ENCODE measurements around the gene TTLL5. TPM values are rescaled to one million over a fixed set of nuclear protein-coding genes. Genes with fewer than 3 reads are reported as not detected.
A peak's percentile ranks its signal among the peaks of the same experiment; 100 is the strongest.

Gene TTLL5
- total and polyA plus RNA-seq, 2 of the 4 experiments (the other 2 are of a cell fraction): 11.9 to 16.7 TPM

GRCh38 chr14:75854111-75854799 is 193.2 kb downstream of the TTLL5 start:
- no peaks in the 10 kb centered on the region for H3K27me3 ChIP-seq (ENCODE audit: control insufficient read depth, insufficient read depth, low read length)
- ATAC-seq (ENCODE audit: low read depth): no peak
- H3K4ac ChIP-seq (ENCODE audit: low read depth, low read length): no peak overlapping the region
- H3K79me1 ChIP-seq (ENCODE audit: low read depth in 1 of 2, low read length in 2 of 2): no peaks in the 10 kb centered on the region
- no peak overlapping the region for H2AK9ac ChIP-seq (replicated peaks; ENCODE audit: low read depth, low read length, poor library complexity)
- H3K14ac ChIP-seq (replicated peaks; ENCODE audit: low read depth, low read length): no peak overlapping the region
- no peaks in the 10 kb centered on the region; the same call in 1 of the 2 replicates for H3K9me1 ChIP-seq (ENCODE audit: insufficient read depth, low read length)
- H2BK20ac ChIP-seq (ENCODE audit: low read depth, low read length): no peak overlapping the region
- H3K4me2 ChIP-seq (ENCODE audit: low read depth, low read length): no peak overlapping the region
- no peak overlapping the region for H2BK5ac ChIP-seq (ENCODE audit: low read depth, low read length, poor library complexity, severe bottlenecking)
- no CpG with 5 or more reads among the region's 6 CpGs for WGBS, 2 experiments (ENCODE audit: extremely low coverage in 2 of 2, insufficient read length in 1 of 2)
- no peak overlapping the region for H4K5ac ChIP-seq (ENCODE audit: low read depth, low read length)
- H2AK5ac ChIP-seq (ENCODE audit: low read depth, low read length): no peak overlapping the region
- H3K18ac ChIP-seq (ENCODE audit: low read depth, low read length): no peak overlapping the region
- no peak overlapping the region for H3K27ac ChIP-seq (ENCODE audit: insufficient read depth, low read length)
- DNase-seq: no peak
- no peaks in the 10 kb centered on the region for H3K36me3 ChIP-seq (ENCODE audit: control insufficient read depth, insufficient read depth, low read length)
- H4K20me1 ChIP-seq (ENCODE audit: insufficient read depth, low read length): no peaks in the 10 kb centered on the region
- H3K56ac ChIP-seq (ENCODE audit: extremely low read depth, insufficient read depth, low read length): no peak overlapping the region
- TF ChIP-seq CEBPB (IDR thresholded peaks at IDR 0.05; ENCODE audit: low read depth, low read length) (peak; percentile 13), BHLHE40 (IDR thresholded peaks at IDR 0.05; ENCODE audit: low read depth, low read length) (no peak)
- no peak overlapping the region for H4K91ac ChIP-seq (ENCODE audit: insufficient read depth, low read depth, low read length)
- in situ Hi-C loops (cut with MboI; ENCODE audit: low sequenced_read_pairs): no loop called here
- POLR2A ChIA-PET (ENCODE audit: unreplicated experiment): no interaction called here
- H3K9ac ChIP-seq (ENCODE audit: low read depth, low read length): no peak overlapping the region
- H2BK120ac ChIP-seq (ENCODE audit: low read depth, low read length): no peak overlapping the region
- H3K9me3 ChIP-seq (ENCODE audit: control insufficient read depth, insufficient read depth, low read length): no peaks in the 10 kb centered on the region
- no peak overlapping the region for H3K23ac ChIP-seq (ENCODE audit: low read depth, low read length)
- no peak overlapping the region for H2BK15ac ChIP-seq (ENCODE audit: low read depth, low read length)
- no peak overlapping the region for H2AFZ ChIP-seq (replicated peaks; ENCODE audit: low read length, poor library complexity)
- no TSS peak for BruUV-seq (replicated peaks)
- CTCF ChIA-PET: no interaction called here
- H4K8ac ChIP-seq (ENCODE audit: low read depth in 2 of 2, low read length in 2 of 2): no peak overlapping the region
- dilution Hi-C loops (cut with HindIII; ENCODE audit: low sequenced_read_pairs, unreplicated experiment): no loop called here
- intact Hi-C loops (cut with micrococcal nuclease): no loop called here
- no peaks in the 10 kb centered on the region for H3K4me1 ChIP-seq (ENCODE audit: control insufficient read depth, insufficient read depth, low read length)
- no peak overlapping the region for H3K4me3 ChIP-seq (ENCODE audit: insufficient read depth, low read depth, low read length)
